Measurements from ENCODE around the gene IRAK3.

The IRAK3 gene

GRCh38 chr12:66188584-66189485, at the start of gene IRAK3:
IRAK3 (plus strand) TSS chr12:66189214; CDS start chr12:66189300, 86 bp downstream.
- DNase-seq, result peak; percentile 13 to 28

- DNase-seq, result no peak
Measured at GRCh38 chr12:66139328-66139727, 49.7 kb upstream of the IRAK3 start.

GRCh38 chr12:66140731-66141130, 48.3 kb upstream of the IRAK3 start:
- no peak for DNase-seq

- DNase-seq, result no peak
Measured at GRCh38 chr12:66141299-66141698, 47.7 kb upstream of the IRAK3 start.

- DNase-seq, result no peak
Measured at GRCh38 chr12:66142826-66143225, 46.2 kb upstream of the IRAK3 start.

GRCh38 chr12:66143868-66144267, 45.1 kb upstream of the IRAK3 start:
- no peak for DNase-seq

GRCh38 chr12:66144791-66145754, 43.9 kb upstream of the IRAK3 start:
- DNase-seq, result no peak

- no peak for DNase-seq
Measured at GRCh38 chr12:66149702-66150398, 39.2 kb upstream of the IRAK3 start.

- DNase-seq, result no peak
Measured at GRCh38 chr12:66152732-66153131, 36.3 kb upstream of the IRAK3 start.

- no peak for DNase-seq
Measured at GRCh38 chr12:66154776-66155175, 34.2 kb upstream of the IRAK3 start.

GRCh38 chr12:66156654-66157053, 32.4 kb upstream of the IRAK3 start:
- no peak for DNase-seq

- no peak for DNase-seq
Measured at GRCh38 chr12:66159123-66159522, 29.9 kb upstream of the IRAK3 start.

GRCh38 chr12:66160704-66161103, 28.3 kb upstream of the IRAK3 start:
- DNase-seq, result no peak

- DNase-seq, result no peak
Measured at GRCh38 chr12:66162701-66163100, 26.3 kb upstream of the IRAK3 start.

- DNase-seq, result no peak
Measured at GRCh38 chr12:66163289-66163688, 25.7 kb upstream of the IRAK3 start.

GRCh38 chr12:66164349-66164821, 24.6 kb upstream of the IRAK3 start:
- DNase-seq, result no peak

GRCh38 chr12:66165141-66165540, 23.9 kb upstream of the IRAK3 start:
- DNase-seq, result no peak

GRCh38 chr12:66166561-66166960, 22.5 kb upstream of the IRAK3 start:
- DNase-seq, result no peak

GRCh38 chr12:66168410-66168809, 20.6 kb upstream of the IRAK3 start:
- DNase-seq, result no peak

- DNase-seq, result peak; percentile 75 to 78
Measured at GRCh38 chr12:66169221-66170170, 19.5 kb upstream of the IRAK3 start, which contains the start of gene TMBIM4. TMBIM4 (minus strand) TSS chr12:66169996; CDS start chr12:66169951, 45 bp downstream.

GRCh38 chr12:66170606-66171005, 18.4 kb upstream of the IRAK3 start:
- no peak for DNase-seq

Measured in stimulated activated CD4-positive, alpha-beta T cell treated with anti-CD3 and anti-CD28 coated beads, Interleukin-2, amount 100 ng/mL, for 48 hours (primary cell).